Ureter (tissue), 1 donor: ENCODE results near the gene CSPG4. TPM values are rescaled to one million over a fixed set of nuclear protein-coding genes. Genes with fewer than 3 reads are reported as not detected.

Experiments used
- total RNA-seq: library from RNA; stranded (reverse); gene quantifications from one replicate; pipeline ENCODE4 v1.2.4, GENCODE V29; 2023
- donor health status: DM: yes; HTN: yes; CAD: no.

Gene CSPG4
- total RNA-seq, 1 donor from 2014 or later, result 31.0 TPM

Other genes starting within 250 kb of the CSPG4 start
- 37.9 TPM for gene PTPN9, start 133.5 kb downstream of the CSPG4 start, total RNA-seq
- 20.8 TPM for gene SNUPN, start 87.1 kb downstream of the CSPG4 start, total RNA-seq
- gene IMP3, start 72.6 kb downstream of the CSPG4 start, total RNA-seq, result 63.9 TPM
- gene SNX33, start 64.9 kb downstream of the CSPG4 start, total RNA-seq, result 34.2 TPM
- 29.1 TPM for gene UBE2Q2, start 130.6 kb upstream of the CSPG4 start, total RNA-seq
- gene FBXO22, start 191.0 kb upstream of the CSPG4 start, total RNA-seq, result 28.2 TPM